Hepatocyte (in vitro differentiated cells): Measurements from ENCODE around the gene AGFG2. TPM values are rescaled to one million over a fixed set of nuclear protein-coding genes. Genes with fewer than 3 reads are reported as not detected.
"Not testable (repeated sequence)": the region's sequence is repeated elsewhere in the genome, so short reads cannot be mapped to it uniquely, and the experiment has no call there.

Source experiments
- DNase-seq: peaks from one replicate; pipeline ENCODE4 v3.0.0-alpha.2; 2016; ENCODE audit warnings: low spot score
- H2AFZ ChIP-seq: fragments of 200-600 bp; sonication (generic); 2 replicates; pipeline ENCODE4 v1.6.0; 2016; ENCODE audit warnings: antibody characterized with exemption, mild to moderate bottlenecking
- H3K27ac ChIP-seq: fragments of 200-600 bp; sonication (generic); 2 replicates; pipeline ENCODE4 v1.5.1; 2016; ENCODE audit warnings: mild to moderate bottlenecking
- H3K27me3 ChIP-seq: fragments of 200-600 bp; sonication (generic); 2 replicates; pipeline ENCODE4 v1.6.1; 2016
- H3K36me3 ChIP-seq: fragments of 200-600 bp; sonication (generic); replicated peaks from 2 replicates; pipeline ENCODE4 v1.5.1; 2016; ENCODE audit warnings: low read depth; ENCODE audit not compliant: insufficient read depth
- H3K4me1 ChIP-seq: fragments of 200-600 bp; sonication (generic); 2 replicates; pipeline ENCODE4 v1.5.1; 2016; ENCODE audit warnings: mild to moderate bottlenecking, moderate library complexity; ENCODE audit not compliant: insufficient read depth
- H3K4me2 ChIP-seq: fragments of 200-600 bp; sonication (generic); 2 replicates; pipeline ENCODE4 v1.6.0; 2016
- H3K4me3 ChIP-seq: fragments of 200-600 bp; sonication (generic); 2 replicates; pipeline ENCODE4 v1.5.1; 2016; ENCODE audit warnings: mild to moderate bottlenecking
- H3K79me2 ChIP-seq: fragments of 200-600 bp; sonication (generic); 2 replicates; pipeline ENCODE4 v1.6.0; 2017; ENCODE audit warnings: mild to moderate bottlenecking
- H3K9me2 ChIP-seq: fragments of 200-600 bp; sonication (generic); replicated peaks from 2 replicates; pipeline ENCODE4 v1.6.0; 2017; ENCODE audit warnings: mild to moderate bottlenecking; ENCODE audit not compliant: insufficient read depth
- H3K9me3 ChIP-seq: fragments of 200-600 bp; sonication (generic); 2 replicates; pipeline ENCODE4 v1.5.1; 2016; ENCODE audit warnings: low read depth, mild to moderate bottlenecking
- H4K20me1 ChIP-seq: fragments of 200-600 bp; sonication (generic); 2 replicates; pipeline ENCODE4 v1.6.0; 2016; ENCODE audit warnings: mild to moderate bottlenecking; ENCODE audit not compliant: insufficient read depth, poor library complexity, severe bottlenecking
- EZH2 ChIP-seq: fragments of 200-600 bp; sonication (generic); IDR thresholded peaks from 2 replicates; pipeline ENCODE4 v1.6.1; 2016; ENCODE audit warnings: antibody characterized with exemption, mild to moderate bottlenecking, borderline replicate concordance
- EZH2phosphoT487 ChIP-seq: fragments of 200-600 bp; sonication (generic); IDR thresholded peaks from one replicate; pipeline ENCODE4 v1.6.1; 2018; ENCODE audit warnings: antibody characterized with exemption, mild to moderate bottlenecking, low read depth, moderate library complexity; ENCODE audit not compliant: unreplicated experiment, severe bottlenecking
- WGBS: methylation state at CpG from one replicate; pipeline ENCODE4 v1.1.6; 2016; ENCODE audit warnings: low lambda C conversion rate; ENCODE audit errors: missing lambda C conversion rate; 5-methylcytosine and 5-hydroxymethylcytosine counted together
- polyA plus RNA-seq: library from polyadenylated mRNA; unstranded; fragments of >200 nt; fragmentation: Nextera tagmentation; extraction: Ambion mirVana; gene quantifications from 2 replicates; pipeline ENCODE4 v1.2.1, GENCODE V29; 2016
- total RNA-seq: library from RNA; depleted of rRNA; stranded (reverse); fragments of >200 nt; gene quantifications from 2 replicates; pipeline ENCODE4 v1.2.3, GENCODE V29; 2014
- TF ChIP-seq, protein P1 (sequence below): fragments of 200-600 bp; sonication (generic); IDR thresholded peaks from 2 replicates; pipeline ENCODE4 v1.5.1; 2016; ENCODE audit warnings: antibody characterized with exemption, mild to moderate bottlenecking; ENCODE audit not compliant: poor library complexity

AGFG2 gene
- total and polyA plus RNA-seq, 2 experiments from 2014 or later = 32.8 to 53.7 TPM

DNA sequence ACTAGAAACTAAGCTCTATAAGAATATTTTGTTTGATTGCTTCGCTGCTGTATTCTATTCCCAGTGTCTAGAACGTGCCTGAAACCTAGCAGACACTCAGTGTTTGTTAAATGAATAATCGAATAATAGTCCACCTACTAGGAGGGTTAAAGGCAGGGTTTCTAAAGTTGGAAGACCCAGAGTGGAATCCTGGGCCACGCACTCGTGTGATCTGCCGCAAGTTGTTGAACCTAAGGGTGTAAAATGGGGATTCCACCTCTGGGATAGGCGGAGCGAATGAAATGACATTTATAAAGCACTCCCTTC, 702 bp upstream of the AGFG2 start:
- Histone ChIP-seq H3K9me2 (no peaks in the 10 kb centered on the region), H3K36me3 (no peaks in the 10 kb centered on the region), H3K9me3 (no peaks in the 10 kb centered on the region), H3K4me1 (no peaks in the 10 kb centered on the region), H3K27ac (peak overlapping the region; percentile 10), H3K27me3 (no peaks in the 10 kb centered on the region), H3K4me3 (no peak overlapping the region), H3K4me2 (peak overlapping the region; percentile 68), H2AFZ (peak overlapping the region; percentile 0), H4K20me1 (no peaks in the 10 kb centered on the region), H3K79me2 (peaks cover 30% of the 10 kb centered on the region)
- DNase-seq = no peak
- 10% methylated on average over 8 of the region's 8 CpGs for WGBS
- TF ChIP-seq, protein P1, sequence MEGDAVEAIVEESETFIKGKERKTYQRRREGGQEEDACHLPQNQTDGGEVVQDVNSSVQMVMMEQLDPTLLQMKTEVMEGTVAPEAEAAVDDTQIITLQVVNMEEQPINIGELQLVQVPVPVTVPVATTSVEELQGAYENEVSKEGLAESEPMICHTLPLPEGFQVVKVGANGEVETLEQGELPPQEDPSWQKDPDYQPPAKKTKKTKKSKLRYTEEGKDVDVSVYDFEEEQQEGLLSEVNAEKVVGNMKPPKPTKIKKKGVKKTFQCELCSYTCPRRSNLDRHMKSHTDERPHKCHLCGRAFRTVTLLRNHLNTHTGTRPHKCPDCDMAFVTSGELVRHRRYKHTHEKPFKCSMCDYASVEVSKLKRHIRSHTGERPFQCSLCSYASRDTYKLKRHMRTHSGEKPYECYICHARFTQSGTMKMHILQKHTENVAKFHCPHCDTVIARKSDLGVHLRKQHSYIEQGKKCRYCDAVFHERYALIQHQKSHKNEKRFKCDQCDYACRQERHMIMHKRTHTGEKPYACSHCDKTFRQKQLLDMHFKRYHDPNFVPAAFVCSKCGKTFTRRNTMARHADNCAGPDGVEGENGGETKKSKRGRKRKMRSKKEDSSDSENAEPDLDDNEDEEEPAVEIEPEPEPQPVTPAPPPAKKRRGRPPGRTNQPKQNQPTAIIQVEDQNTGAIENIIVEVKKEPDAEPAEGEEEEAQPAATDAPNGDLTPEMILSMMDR = no peak
- TF ChIP-seq EZH2 (no peak), EZH2phosphoT487 (no peak)

DNA sequence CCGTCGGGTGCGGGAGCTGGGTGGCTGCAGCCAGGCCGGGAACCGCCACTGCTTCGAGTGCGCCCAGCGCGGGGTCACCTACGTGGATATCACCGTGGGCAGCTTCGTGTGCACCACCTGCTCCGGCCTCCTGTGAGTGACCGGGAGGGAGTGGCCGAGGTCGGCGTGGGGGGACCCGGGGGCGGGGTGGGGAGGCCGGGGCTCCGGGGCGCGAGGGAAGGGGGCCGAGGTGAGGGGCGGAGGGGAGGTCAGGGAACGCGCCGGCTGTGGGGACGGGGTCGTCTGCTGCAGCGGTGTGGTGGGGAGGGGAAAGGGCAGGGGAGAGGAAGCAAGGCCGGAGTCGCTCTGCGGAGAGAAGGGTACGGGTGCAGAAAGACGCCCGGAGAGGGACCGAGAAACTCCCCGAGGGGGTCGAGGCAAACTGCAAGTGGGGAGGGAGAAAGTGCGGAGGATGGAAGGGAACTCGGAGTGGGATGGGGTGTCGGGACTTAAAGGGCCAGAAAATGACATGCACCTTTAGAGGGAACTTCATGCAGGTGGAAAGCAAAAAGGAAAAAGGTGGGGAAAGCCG, 518 bp downstream of the AGFG2 start:
- TF ChIP-seq EZH2phosphoT487 (no peak), EZH2 (no peak)
- Histone ChIP-seq H3K79me2 (peaks cover 40% of the 10 kb centered on the region), H3K36me3 (no peaks in the 10 kb centered on the region), H3K4me2 (peak overlapping the region; percentile 88), H3K4me3 (peak overlapping the region; percentile 9), H3K27ac (peak overlapping the region; percentile 1), H4K20me1 (no peaks in the 10 kb centered on the region), H2AFZ (no peak overlapping the region), H3K9me2 (no peaks in the 10 kb centered on the region), H3K4me1 (peaks cover 9% of the 10 kb centered on the region), H3K27me3 (no peaks in the 10 kb centered on the region), H3K9me3 (no peaks in the 10 kb centered on the region)
- no peak for DNase-seq
- 1% methylated on average over 13 of the region's 44 CpGs for WGBS

DNA sequence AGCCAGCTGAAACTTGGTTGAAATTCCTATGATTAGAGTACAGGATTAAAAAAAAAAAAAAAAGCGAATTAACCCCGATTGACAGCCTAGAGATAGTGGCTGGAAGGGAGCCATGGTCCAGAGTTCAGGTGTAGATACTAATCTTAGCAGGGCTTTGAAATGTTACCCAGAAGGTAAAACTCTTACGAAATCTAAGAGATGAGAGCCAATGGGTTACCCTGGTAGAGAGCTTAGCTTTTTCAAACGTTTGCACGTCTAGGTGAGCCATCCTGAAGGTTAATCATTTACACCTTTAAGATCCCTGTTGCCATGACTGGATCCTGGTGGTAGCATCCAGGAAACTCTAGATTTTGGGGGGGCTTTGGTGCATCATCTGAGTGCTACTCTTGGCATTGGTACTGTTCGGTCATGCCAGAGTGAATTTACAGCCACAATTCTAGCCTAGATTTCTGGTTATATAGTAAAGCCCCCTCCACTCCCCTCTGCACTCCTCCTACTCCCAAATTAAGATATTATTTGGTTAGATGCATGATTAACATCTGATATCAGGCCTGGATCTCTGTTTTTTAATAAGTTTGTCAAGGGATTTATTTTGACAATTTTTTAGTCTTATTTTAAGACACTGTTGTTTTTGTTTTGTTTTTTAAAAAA, 1.2 kb downstream of the AGFG2 start:
- no peaks in the 10 kb centered on the region for H3K27me3 ChIP-seq
- peaks cover 40% of the 10 kb centered on the region for H3K79me2 ChIP-seq
- peak overlapping the region; percentile 1 for H3K27ac ChIP-seq
- H3K36me3 ChIP-seq = no peaks in the 10 kb centered on the region
- TF ChIP-seq, protein P1 = no peak
- TF ChIP-seq EZH2 (no peak), EZH2phosphoT487 (no peak)
- no peaks in the 10 kb centered on the region for H3K9me3 ChIP-seq
- no peaks in the 10 kb centered on the region for H4K20me1 ChIP-seq
- peaks cover 16% of the 10 kb centered on the region for H3K4me1 ChIP-seq
- 36% methylated on average over 6 of the region's 6 CpGs for WGBS
- peak; percentile 80 for DNase-seq
- H3K4me3 ChIP-seq = peak overlapping the region; percentile 9
- peak overlapping the region; percentile 88 for H3K4me2 ChIP-seq
- H2AFZ ChIP-seq = no peak overlapping the region
- no peaks in the 10 kb centered on the region for H3K9me2 ChIP-seq

DNA sequence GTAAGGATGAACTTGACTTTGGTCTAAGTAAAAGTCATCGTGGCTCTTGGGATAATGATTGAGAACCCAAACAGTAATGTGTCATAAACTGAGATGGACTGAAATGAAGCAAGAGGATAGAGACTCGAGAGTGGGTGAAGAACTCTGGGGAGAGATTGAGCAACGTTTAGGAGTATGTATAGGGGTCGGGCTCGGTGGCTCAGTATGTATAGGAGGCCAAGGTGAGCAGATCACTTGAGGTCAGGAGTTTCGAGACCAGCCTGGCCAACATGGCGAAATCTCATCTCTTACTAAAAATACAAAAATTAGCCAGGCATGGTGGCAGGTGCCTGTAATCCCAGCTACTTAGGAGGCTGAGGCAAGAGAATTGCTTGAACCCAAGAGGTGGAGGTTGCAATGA, 2.3 kb downstream of the AGFG2 start:
- peaks cover 27% of the 10 kb centered on the region for H3K4me1 ChIP-seq
- H3K4me2 ChIP-seq = peak overlapping the region; percentile 88

More for the DNA sequence above, 2.3 kb downstream of the AGFG2 start:
- WGBS = 83% methylated on average over 7 of the region's 7 CpGs
- not testable (repeated sequence) for H3K9me3 ChIP-seq, H3K9me2 ChIP-seq, H3K36me3 ChIP-seq, H2AFZ ChIP-seq, H3K27ac ChIP-seq, DNase-seq, H4K20me1 ChIP-seq, H3K27me3 ChIP-seq, H3K4me3 ChIP-seq
- peaks cover 40% of the 10 kb centered on the region for H3K79me2 ChIP-seq
